BJ (cell line): Measurements from ENCODE around the gene CEMIP2. TPM values are rescaled to one million over a fixed set of nuclear protein-coding genes. Genes with fewer than 3 reads are reported as not detected.

Source experiments
- CTCF ChIA-PET: fragments of 350-600 bp; formaldehyde crosslinking; extraction: SDS; loops from one replicate; lab custom pipeline; 2021; ENCODE audit warnings: antibody characterized with exemption, inconsistent platforms; lab: Yijun Ruan, JAX
- POLR2A ChIA-PET: fragments of 300-600 bp; sonication (Branson Sonifier 250); formaldehyde crosslinking; extraction: SDS; loops from one replicate; lab custom pipeline; 2021; ENCODE audit warnings: antibody characterized with exemption; lab: Charles Lee
- DNase-seq: peaks from one replicate; pipeline ENCODE4 v3.0.0-alpha.2; 2011; ENCODE audit warnings: low read depth
- H3K27me3 ChIP-seq: 2 replicates; pipeline ENCODE4 v1.6.0; 2011; ENCODE audit warnings: low read length; ENCODE audit not compliant: control insufficient read depth, insufficient read depth
- H3K36me3 ChIP-seq: 2 replicates; pipeline ENCODE4 v1.5.1; 2011; ENCODE audit warnings: low read length; ENCODE audit not compliant: control insufficient read depth, insufficient read depth
- H3K4me3 ChIP-seq: 2 replicates; pipeline ENCODE4 v1.5.1; 2011; ENCODE audit warnings: low read depth, mild to moderate bottlenecking, control low read depth, low read length
- CTCF ChIP-seq: IDR thresholded peaks from 2 replicates; pipeline ENCODE4 v1.5.1; 2011; ENCODE audit warnings: low read depth, mild to moderate bottlenecking, control low read depth, inconsistent platforms, low read length, moderate library complexity; ENCODE audit not compliant: insufficient read depth
- polyA plus RNA-seq: library from polyadenylated mRNA; depleted of rRNA; stranded (reverse); fragments of >200 nt; gene quantifications from 2 replicates; pipeline ENCODE4 v1.2.3, GENCODE V29; 2011

The CEMIP2 gene
- polyA plus RNA-seq, 1 experiment = 120 TPM

DNA sequence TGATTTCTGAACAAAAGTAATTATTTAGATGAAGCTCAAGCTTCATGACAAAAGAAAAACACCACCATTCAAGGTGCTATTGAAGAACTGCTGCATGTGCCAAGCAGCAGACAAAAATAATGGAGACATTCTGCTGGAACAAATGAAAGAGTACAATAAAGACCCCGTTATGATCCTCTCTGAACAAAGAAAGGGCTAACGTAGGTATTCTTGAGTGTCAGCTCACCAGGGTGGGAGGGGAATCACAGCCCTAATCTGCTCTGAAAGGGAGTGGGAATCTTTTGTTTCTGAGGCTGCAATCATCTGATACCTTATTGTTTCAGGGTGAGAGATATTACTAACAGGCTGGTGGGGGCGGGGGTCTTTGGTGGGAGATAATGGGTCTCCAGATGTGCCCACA lies 15.4 kb downstream of the CEMIP2 start:
- Histone ChIP-seq H3K36me3 (no peaks in the 10 kb centered on the region; the same call in 1 of the 2 replicates), H3K27me3 (no peaks in the 10 kb centered on the region), H3K4me3 (no peak overlapping the region)
- no peak for DNase-seq
- no peak for TF ChIP-seq CTCF
- POLR2A ChIA-PET = interaction anchor here (0.6 kb wide), 2 partner anchors 23 to 384 kb away, joined by 4 to 8 read pairs; no protein-coding TSS in a partner anchor
- CTCF ChIA-PET = interaction anchor here (1.7 kb wide), 1 partner anchor 54 kb away, joined by 3 read pairs; no protein-coding TSS in a partner anchor

DNA sequence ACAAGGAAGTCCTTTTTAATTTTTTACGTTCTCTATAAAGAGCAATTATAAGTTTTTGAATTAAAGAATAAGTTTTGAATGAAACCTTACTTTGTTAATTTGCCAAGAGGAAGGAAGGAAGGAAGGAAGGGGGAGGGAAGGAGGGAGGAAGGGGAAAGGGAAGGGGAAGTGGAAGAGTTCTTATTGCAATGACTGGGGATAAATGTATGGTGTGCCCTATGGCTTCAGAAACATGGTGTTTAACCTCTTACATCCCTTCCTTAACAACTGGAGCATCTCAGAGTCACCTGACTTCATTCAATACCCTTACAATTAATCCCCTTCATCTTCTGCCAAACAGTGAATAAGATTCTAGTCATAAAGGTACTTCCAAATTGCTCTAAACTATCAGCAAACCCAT lies 16.0 kb downstream of the CEMIP2 start:
- Histone ChIP-seq H3K4me3 (no peak overlapping the region), H3K27me3 (no peaks in the 10 kb centered on the region), H3K36me3 (no peaks in the 10 kb centered on the region; the same call in 1 of the 2 replicates)
- POLR2A ChIA-PET = interaction anchor here (0.6 kb wide), 2 partner anchors 23 to 384 kb away, joined by 4 to 8 read pairs; no protein-coding TSS in a partner anchor
- CTCF ChIA-PET = no interaction called here
- DNase-seq = no peak
- no peak for TF ChIP-seq CTCF

DNA sequence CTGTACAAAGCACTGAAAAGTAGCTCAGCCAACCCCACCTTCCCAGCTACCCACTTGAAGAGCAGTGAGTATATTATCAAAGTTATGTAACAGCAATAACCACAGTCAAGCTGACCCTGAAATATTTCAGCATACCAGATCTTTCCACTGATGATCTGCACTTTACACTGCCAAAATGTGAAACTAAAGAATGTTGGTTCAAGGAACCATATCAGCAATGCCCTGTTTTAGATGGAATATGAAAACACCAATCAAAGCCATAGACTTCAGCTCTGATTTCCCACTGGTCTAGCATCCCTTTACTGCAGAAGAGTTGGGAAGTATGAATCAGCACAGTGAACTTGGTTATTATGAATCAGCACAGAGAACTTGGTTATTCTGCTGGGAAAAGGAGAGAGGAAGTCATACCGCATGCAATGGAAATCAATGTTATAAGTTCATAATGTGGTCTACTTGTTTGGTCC lies 20.0 kb downstream of the CEMIP2 start:
- POLR2A ChIA-PET = interaction anchor here (0.5 to 1.0 kb wide), 2 partner anchors 15 to 1329 kb away, joined by 4 to 18 read pairs; no protein-coding TSS in a partner anchor
- Histone ChIP-seq H3K27me3 (no peaks in the 10 kb centered on the region), H3K36me3 (peaks cover 4% of the 10 kb centered on the region), H3K4me3 (no peak overlapping the region)
- no peak for DNase-seq
- TF ChIP-seq CTCF = no peak
- CTCF ChIA-PET = interaction anchor here (0.9 to 1.0 kb wide), 2 partner anchors 58 to 143 kb away, joined by 3 read pairs; no protein-coding TSS in a partner anchor

GRCh38 chr9:71747576-71747975 lies 20.7 kb downstream of the CEMIP2 start:
- no peak for TF ChIP-seq CTCF
- CTCF ChIA-PET = interaction anchor here (0.7 to 0.9 kb wide), 2 partner anchors 25 to 59 kb away, joined by 3 read pairs; no protein-coding TSS in a partner anchor
- no peaks in the 10 kb centered on the region for H3K27me3 ChIP-seq
- POLR2A ChIA-PET = no interaction called here
- no peak for DNase-seq
- H3K4me3 ChIP-seq = no peak overlapping the region
- peaks cover 4% of the 10 kb centered on the region for H3K36me3 ChIP-seq

- Histone ChIP-seq H3K4me3 (no peak overlapping the region), H3K27me3 (no peaks in the 10 kb centered on the region), H3K36me3 (peaks cover 4% of the 10 kb centered on the region)
- no peak for DNase-seq
- ChIA-PET CTCF (interaction anchor here (1.2 kb wide), 1 partner anchor 24 kb away, joined by 5 read pairs; no protein-coding TSS in a partner anchor), POLR2A (no interaction called here)
- TF ChIP-seq CTCF = no peak
Observed at GRCh38 chr9:71746758-71747125, 21.6 kb downstream of the CEMIP2 start.
